ENCODE results near the gene THSD7A.

Gene THSD7A, protein sequence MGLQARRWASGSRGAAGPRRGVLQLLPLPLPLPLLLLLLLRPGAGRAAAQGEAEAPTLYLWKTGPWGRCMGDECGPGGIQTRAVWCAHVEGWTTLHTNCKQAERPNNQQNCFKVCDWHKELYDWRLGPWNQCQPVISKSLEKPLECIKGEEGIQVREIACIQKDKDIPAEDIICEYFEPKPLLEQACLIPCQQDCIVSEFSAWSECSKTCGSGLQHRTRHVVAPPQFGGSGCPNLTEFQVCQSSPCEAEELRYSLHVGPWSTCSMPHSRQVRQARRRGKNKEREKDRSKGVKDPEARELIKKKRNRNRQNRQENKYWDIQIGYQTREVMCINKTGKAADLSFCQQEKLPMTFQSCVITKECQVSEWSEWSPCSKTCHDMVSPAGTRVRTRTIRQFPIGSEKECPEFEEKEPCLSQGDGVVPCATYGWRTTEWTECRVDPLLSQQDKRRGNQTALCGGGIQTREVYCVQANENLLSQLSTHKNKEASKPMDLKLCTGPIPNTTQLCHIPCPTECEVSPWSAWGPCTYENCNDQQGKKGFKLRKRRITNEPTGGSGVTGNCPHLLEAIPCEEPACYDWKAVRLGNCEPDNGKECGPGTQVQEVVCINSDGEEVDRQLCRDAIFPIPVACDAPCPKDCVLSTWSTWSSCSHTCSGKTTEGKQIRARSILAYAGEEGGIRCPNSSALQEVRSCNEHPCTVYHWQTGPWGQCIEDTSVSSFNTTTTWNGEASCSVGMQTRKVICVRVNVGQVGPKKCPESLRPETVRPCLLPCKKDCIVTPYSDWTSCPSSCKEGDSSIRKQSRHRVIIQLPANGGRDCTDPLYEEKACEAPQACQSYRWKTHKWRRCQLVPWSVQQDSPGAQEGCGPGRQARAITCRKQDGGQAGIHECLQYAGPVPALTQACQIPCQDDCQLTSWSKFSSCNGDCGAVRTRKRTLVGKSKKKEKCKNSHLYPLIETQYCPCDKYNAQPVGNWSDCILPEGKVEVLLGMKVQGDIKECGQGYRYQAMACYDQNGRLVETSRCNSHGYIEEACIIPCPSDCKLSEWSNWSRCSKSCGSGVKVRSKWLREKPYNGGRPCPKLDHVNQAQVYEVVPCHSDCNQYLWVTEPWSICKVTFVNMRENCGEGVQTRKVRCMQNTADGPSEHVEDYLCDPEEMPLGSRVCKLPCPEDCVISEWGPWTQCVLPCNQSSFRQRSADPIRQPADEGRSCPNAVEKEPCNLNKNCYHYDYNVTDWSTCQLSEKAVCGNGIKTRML (N-terminal part only)

DNA sequence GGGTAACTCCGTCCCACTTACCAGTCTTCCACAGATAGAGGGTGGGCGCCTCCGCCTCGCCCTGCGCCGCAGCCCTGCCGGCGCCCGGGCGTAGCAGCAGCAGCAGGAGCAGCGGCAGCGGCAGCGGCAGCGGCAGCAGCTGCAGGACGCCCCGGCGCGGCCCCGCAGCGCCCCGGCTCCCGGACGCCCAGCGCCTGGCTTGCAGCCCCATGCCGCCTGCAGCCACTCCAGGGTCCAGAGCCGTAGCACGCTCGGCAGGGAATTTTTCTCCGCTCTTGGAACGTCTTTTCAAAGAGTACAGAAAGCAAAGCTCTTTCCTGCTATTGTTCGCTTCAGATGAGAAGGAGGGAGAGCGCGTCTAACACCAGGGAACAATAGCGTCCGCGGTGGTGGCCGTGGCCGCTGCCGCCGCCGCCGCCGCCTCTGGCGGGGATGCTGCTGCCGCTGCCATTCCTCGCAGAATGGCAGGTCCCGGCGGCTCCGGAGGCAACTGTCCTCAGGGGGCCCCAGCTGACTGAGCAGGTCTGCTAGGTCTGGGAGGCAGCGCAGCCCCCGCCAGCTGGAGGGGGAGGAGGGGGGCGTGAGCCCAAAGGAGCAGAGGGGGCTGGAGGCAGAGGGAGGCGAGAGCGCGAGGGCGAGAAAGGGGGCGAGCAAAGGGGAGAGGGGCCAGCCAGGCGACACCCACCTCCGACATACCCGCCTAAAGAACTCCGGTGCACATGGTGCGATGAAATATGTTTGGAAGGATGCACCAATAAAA, at the start of gene THSD7A:
Gene THSD7A, minus strand, starts transcription at position 463 of the 760 bp plus-strand sequence. Its CDS starts 252 bp downstream, at position 211.
- no peak for DNase-seq (ENCODE audit: low read depth in 2 of 2)

DNA sequence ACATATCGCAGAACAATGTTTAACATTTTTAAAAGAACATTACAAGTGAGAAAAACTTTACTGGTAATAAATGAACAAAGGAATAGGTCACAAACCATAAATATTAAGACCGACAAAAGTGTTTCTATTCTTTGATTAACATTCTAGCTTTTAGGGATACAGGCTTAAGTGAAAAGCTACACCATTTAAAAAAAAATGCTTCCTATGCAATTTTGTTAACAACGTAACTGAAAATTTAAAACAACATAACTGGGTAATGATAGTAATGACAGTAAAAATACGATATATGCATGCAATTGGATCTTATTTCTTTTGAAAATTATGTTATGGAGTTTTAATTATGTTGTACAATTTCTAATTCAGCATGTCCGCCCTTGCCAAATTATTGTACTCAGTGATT, 49.7 kb upstream of the THSD7A start:
- no peak for DNase-seq (ENCODE audit: low read depth in 2 of 2)

DNA sequence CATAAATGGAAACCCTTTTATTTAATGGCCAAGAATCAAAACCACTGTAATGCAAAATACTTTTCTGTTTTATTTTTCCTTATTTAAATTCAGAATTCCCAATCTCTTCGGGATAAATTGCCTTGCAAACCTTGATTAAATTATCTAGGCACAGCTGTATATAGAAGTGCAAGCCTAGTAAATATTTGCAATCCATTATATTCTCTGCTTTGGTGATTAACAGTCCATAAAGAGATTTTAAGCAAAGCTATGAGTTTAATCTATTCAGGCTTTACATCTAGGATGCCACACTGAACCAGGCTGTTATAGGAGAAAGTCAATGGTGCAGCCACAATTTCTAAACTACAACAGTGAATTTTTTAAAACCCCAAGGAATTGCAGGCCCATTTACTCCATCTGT, 43.6 kb upstream of the THSD7A start:
- no peak for DNase-seq (ENCODE audit: low read depth in 2 of 2)

DNA sequence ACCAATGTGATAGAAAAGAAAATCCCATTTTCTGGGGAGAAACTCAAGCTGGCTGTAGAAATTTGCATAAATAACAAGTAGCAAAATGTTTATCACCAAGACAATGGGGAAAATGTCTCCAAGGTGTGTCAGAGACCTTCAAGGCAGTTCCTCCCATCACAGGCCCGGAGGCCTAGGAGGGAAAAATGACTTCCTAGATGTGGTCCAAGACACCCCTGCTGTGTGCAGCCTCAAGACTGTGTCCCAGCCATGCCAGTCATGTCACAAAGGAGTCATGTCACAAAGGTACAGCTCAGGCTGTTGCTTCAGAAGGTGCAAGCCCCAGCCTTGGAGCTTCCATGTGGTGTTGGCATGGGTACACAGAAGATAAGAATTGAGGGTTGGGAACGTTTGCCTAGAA, 33.7 kb upstream of the THSD7A start:
- DNase-seq (ENCODE audit: low read depth in 2 of 2) = no peak

DNA sequence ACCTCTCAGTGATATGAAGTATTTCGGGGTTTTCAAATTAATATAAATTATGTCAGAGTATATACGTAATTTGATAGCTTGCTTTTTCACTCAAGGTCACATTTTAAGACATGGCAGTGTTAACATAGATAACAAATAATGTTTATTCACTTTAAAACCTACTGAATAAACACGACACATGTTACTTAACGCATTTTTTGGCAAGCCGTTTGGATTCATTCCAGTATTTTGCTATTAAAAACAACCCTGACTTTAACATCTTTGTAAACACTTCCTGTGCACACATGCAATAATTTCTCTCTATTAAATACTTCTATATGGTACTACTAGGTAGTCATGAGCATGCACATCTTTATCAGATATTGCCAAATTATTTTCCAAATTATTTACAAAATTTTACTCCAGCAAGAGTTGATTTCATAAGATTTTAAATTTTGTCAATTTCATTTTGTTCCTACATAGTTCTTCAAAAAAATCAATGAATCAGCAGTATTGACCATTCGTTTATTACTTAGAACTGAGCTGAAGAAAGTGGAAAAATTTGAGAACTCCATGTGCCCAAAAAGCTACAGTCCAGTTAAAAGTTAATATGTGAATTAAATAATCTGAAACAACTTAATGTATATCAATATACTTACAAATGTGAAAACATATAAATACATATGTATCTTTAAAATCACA, 26.8 kb upstream of the THSD7A start:
- no peak for DNase-seq (ENCODE audit: low read depth in 2 of 2)

DNA sequence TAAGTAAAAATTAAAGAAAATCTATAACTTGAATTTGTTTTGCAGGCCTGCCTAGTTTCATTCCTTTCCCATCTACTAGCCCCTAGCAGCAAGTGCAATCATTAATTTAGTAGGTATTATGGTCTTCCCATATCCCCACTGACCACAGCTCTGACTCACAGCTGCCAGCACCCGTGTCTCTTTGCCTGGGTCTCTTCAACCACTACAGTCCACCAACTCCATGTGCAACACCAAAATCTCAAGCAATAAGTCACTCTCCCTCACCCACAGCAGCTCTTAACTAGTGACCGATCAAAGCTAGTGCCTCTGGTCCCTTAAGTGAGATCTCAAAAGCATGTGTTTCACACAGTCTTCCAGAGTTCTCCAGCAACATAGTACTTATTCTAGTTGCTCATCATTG, 26.0 kb upstream of the THSD7A start:
- no peak for DNase-seq (ENCODE audit: low read depth in 2 of 2)

DNA sequence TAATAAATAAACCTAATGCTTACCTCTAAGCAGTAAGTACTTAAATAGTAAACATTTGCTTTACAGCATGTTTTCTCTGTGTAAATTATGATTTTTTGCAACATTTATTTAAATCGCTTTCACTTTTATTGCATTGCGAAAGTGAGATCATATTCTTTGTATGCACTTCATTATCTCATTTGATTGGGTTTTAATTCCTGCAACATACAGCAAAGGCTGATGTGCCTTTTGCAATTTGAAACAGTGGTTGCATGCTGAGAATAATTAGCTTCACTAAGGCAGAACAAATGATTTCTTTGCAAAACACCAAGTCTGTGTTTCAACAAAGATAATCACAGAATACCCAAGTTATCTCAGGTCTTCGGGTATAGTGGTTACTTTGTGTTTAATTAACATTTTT, 16.3 kb upstream of the THSD7A start:
- DNase-seq (ENCODE audit: low read depth in 2 of 2) = no peak

DNA sequence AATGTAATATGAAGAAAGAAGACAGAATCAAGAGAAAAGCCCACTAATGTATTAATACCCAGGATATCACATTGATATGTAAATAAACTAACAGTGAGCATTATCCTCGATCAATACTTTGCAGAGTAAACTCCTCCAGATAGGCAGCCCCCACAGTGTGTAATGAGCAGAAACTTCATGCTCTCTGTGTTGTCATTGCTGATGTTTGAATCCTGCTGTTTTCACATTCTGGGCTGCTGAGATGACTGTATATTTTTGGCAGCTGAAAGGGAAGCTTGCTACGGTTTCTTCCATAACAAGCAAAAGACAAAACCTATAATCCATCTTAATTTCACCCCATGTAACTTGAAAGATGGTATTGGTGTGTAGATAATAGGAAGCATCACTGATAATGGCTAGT, 15.3 kb upstream of the THSD7A start:
- DNase-seq (ENCODE audit: low read depth in 2 of 2) = no peak

DNA sequence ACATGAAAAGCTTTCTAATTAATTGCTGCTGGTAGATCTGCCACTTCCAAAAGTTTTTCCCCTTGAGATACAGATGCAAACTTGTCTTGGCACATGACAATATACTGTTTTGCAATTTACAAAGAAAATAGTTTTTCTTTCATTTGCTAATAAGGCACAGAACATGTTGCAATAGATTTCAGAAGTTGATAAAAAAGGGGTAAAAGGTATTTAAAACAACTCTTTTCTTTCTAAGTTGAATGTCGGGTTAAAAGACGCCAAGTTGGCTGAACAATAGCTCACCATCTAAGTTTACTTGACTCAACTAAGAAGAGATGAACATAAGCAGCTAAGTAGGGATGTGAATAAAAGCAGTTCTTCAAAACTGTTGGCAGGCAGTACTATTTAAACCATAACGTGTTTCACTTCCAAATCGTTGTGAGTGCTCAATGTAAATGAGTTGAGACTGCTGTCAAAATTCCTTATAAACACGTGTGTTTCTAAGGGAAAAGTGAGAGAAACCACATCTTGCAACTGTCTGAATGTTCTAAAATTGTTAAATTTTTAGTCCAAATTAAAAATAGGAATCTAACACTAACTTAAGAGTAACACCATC, 14.5 kb upstream of the THSD7A start:
- no peak for DNase-seq (ENCODE audit: low read depth in 2 of 2)

DNA sequence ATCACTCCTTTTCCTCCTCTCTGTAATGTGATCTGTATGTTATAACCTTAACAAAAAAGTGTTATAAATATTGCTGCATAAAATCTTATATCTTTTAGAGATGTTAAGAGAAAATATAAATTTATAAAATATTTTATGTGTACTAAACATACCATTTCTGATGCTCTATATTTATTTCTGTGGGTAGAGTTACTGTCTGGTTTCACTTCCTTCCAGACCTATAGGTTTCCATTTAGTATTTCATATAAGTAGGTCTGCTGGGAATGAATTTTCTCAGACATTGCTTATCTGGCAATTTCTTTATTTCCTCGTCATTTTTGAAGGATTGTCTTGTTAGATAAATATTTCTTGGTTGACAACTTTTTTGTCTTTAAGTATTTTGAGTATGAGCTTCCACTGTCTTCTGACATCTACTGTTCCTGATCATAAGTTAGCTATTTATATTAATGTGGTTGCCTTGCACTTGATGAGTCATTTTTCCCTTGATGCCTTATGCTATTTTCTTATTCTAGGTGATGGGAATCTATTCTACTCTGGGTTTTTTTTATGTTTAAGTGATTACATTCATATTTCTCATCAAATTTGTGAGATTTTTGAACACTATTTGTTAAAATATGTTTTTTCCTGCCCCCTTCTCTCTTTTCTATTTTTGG, 11.2 kb upstream of the THSD7A start:
- DNase-seq (ENCODE audit: low read depth in 2 of 2) = no peak

DNA sequence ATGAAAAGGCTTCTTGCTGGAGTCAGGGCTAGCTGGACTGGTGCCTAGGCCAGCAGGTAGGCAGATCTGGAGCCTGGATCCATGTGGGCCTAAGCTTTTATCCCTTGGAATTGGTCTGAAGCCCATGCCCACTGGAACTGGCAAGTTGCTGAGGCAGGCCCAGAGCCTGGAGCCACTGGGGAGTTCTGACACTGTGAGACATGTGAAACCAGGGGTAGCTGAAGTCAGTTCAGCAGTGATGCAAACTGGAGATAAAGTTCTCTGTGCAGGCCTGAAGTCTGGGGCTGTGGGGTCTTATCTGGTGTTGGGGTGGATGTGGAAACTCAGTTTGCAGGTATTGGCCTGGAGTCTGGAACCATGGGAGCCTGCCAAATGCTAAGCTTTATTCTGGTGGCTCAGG, 9.7 kb upstream of the THSD7A start:
- no peak for DNase-seq (ENCODE audit: low read depth in 2 of 2)

DNA sequence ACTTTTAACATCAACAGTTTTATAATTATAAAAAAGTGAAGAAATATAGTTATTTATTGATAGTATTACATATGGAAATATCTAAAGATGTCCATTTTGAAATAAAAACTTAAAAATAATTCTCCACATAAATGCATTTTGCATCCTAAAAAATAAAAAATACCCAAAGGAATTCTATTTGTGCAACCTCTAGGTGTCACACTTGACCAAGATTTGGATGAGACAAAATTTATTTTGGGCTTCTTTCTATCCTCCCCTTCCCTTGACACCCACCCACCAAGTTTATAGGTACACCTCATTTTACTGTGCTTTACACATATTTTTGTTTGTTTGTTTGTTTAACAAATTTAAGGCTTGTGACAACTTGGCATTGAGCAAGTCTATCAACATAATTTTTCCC, 3.3 kb upstream of the THSD7A start:
- DNase-seq (ENCODE audit: low read depth in 2 of 2) = no peak

DNA sequence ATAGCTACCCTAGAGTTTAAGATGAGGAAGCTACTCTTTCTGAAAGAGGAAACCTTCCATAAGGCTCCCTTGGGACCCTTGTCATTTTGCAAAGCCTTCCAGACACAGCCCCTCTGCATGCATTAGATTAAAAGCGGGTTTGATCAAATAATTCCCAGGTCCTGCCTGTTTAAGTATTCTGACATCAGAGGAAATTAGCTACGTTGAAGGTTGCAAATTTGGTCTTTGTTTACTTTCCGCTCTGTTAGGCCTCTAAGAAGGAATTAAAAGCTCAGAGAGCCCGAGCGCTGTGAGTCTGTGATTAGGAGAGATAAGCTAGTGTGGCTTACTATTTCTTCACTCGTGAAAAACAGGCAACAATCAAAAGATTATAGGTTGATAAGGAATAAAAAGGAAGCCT, 1.4 kb upstream of the THSD7A start:
- no peak for DNase-seq (ENCODE audit: low read depth in 2 of 2)

DNA sequence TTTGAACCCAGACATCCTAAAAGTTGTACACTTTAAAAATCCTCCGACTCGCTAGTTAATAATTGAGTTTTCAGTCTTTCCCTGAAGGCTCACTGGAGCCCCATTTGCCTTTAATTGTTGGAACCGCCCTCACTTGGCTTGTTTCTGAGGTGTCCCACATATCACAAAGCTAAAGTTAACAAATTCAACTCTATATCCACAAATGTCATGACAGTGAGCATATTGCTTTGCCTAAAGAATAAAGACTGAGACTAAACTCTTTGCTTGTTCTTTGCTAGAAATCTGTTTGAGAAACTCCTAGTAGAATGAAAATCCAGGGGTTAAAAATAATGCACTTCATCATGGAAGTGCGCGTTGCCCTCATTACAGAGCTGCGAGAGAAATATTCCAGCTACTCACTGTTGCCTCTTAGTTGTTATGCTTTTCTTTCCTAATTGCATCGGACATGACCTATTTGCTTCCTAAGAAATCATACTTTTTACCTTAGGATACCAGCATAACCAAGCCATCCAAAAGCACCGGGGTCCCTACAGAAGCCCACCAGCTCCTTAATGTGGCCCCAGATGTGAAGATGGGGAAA, 752 bp downstream of the THSD7A start:
- no peak for DNase-seq (ENCODE audit: low read depth in 2 of 2)

DNA sequence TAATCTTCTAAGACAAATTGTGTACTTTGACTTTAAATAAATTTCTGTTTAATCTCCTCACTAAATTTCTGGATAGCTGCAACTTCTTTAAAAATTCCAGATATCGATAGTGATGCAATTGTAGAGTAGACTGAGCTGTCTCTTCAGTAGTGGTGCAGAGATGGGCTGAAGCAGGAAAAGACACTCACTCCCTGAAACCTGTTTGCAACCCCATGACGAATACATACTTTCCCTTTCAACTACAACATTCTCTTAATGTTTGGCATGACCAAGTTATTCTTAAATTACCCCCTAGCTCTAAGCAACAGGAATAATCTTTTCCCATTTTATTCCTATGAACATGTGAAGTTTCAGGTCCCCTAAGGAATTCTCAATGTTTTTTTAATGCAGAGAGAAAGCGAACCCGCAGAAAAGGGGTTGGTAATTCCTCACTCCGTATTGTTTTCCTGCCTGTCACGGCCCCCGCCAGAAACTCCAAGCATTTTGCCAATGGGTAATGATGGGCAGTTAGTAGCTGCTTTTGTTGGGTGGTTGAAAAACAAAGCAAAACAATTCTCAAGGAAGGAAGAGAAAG, 1.3 kb downstream of the THSD7A start:
- no peak for DNase-seq (ENCODE audit: low read depth in 2 of 2)

DNA sequence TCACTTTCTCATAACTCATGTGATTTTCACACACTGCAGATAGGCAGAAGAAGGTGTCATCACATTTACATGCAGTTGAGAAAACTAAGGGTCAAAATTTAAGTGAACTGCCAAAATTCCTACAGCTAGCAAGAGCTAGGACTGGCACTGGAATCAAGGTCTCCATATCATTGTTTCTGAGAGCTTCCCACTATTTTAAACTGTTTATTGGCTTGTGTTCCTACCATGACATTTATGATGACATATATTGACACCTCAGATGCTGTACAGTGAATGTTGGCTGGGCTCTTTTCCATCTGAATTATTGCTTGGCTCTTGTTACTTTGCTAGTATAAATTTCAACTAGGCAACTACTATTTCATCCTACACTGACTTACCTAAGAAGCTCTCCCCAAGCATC, 2.0 kb downstream of the THSD7A start:
- DNase-seq (ENCODE audit: low read depth in 2 of 2) = no peak

DNA sequence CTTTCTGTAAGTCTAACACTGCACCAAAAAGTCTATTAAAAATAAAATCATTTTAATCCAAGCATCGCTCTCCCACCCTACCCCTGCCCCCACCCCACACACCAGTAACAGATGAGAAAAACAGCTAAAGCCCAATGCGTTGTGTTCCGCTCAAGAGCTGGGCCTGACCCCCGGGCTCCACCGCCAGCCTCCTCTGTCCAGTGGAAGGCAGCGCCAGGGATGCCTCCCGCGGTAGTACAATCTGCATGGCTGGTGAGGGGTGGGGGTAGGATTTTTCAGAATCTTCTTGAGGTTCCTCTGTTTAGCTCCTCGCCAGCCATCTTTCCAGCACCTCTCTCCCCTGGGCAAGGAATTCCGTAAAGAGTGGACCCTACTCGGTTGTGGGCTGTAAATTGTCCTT, 12.1 kb downstream of the THSD7A start:
- no peak for DNase-seq (ENCODE audit: low read depth in 2 of 2)

DNA sequence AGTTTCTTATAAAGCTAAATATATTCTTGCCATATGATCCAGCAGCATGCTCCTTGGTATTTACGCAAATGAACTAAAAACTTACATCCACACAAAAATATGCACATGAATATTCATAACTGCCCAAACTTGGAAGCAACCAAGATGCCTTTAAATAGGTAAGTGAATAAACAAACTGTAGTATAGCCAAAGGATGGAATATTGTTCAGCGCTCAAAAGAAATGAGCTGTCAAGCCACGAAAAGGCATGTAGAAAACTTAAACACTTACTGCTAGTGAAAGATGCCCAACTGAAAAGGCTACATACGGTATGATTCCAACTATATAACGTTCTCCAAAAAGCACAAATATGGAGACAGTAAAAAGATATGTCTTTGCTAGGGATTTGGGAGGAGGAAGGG, 12.7 kb downstream of the THSD7A start:
- DNase-seq (ENCODE audit: low read depth in 2 of 2) = no peak

DNA sequence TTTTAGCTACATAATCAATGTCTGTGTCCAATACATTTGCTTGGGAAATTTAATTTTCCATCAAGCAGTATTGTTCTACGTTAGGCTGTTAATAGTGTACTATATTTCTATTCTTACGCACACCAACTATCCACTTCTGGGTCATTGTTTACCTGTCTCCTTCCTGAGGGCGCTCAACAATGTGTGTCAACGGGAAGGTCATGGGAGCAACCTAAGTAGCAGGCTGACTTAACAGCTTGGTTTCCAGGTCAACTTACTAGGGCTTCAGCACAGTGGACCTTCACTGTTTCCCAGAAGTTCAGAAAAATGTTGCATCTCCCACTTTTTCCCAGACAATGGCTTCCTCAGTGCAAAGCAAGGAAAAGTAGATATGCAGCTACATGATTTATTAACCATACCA, 13.7 kb downstream of the THSD7A start:
- DNase-seq (ENCODE audit: low read depth in 2 of 2) = no peak
